BJ (cell line): ENCODE measurements around the gene TTYH1. TPM values are rescaled to one million over a fixed set of nuclear protein-coding genes. Genes with fewer than 3 reads are reported as not detected.

Experiments used
- CTCF ChIA-PET: fragments of 350-600 bp; formaldehyde crosslinking; extraction: SDS; loops from one replicate; lab custom pipeline; 2021; ENCODE audit warnings: antibody characterized with exemption, inconsistent platforms; lab: Yijun Ruan, JAX
- POLR2A ChIA-PET: fragments of 300-600 bp; sonication (Branson Sonifier 250); formaldehyde crosslinking; extraction: SDS; loops from one replicate; lab custom pipeline; 2021; ENCODE audit warnings: antibody characterized with exemption; lab: Charles Lee
- DNase-seq: peaks from one replicate; pipeline ENCODE4 v3.0.0-alpha.2; 2011; ENCODE audit warnings: low read depth
- H3K27me3 ChIP-seq: 2 replicates; pipeline ENCODE4 v1.6.0; 2011; ENCODE audit warnings: low read length; ENCODE audit not compliant: control insufficient read depth, insufficient read depth
- H3K36me3 ChIP-seq: 2 replicates; pipeline ENCODE4 v1.5.1; 2011; ENCODE audit warnings: low read length; ENCODE audit not compliant: control insufficient read depth, insufficient read depth
- H3K4me3 ChIP-seq: 2 replicates; pipeline ENCODE4 v1.5.1; 2011; ENCODE audit warnings: low read depth, mild to moderate bottlenecking, control low read depth, low read length
- polyA plus RNA-seq: library from polyadenylated mRNA; depleted of rRNA; stranded (reverse); fragments of >200 nt; gene quantifications from 2 replicates; pipeline ENCODE4 v1.2.3, GENCODE V29; 2011
- TF ChIP-seq, protein P1 (sequence below): IDR thresholded peaks from 2 replicates; pipeline ENCODE4 v1.5.1; 2011; ENCODE audit warnings: low read depth, mild to moderate bottlenecking, control low read depth, inconsistent platforms, low read length, moderate library complexity; ENCODE audit not compliant: insufficient read depth

Gene TTYH1
- polyA plus RNA-seq, 1 experiment = not detected

DNA sequence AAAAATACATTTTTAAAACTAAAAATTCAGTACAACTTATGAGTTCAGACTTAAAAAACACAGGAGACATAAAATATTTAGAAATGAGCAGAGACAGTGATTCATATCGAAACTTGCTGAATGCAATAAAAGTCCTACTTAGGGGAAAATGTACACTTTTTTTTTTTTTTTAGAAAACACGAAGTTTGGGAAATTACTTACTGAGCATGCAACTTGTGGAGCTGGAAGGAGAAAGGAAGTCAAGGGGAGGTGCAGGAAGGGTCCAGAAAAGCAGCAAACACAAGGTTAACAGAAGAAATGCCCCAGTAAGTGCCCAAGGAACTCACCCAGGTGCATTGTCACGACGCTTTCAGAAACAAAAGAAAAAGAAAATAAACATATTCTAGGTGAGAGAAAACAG, 31.9 kb upstream of the TTYH1 start:
- DNase-seq = no peak
- Histone ChIP-seq H3K36me3 (no peaks in the 10 kb centered on the region), H3K27me3 (no peaks in the 10 kb centered on the region), H3K4me3 (no peak overlapping the region)
- ChIA-PET POLR2A (no interaction called here), CTCF (interaction anchor here (2.8 kb wide), 1 partner anchor 8 kb away, joined by 10 read pairs; no protein-coding TSS in a partner anchor)
- TF ChIP-seq, protein P1, sequence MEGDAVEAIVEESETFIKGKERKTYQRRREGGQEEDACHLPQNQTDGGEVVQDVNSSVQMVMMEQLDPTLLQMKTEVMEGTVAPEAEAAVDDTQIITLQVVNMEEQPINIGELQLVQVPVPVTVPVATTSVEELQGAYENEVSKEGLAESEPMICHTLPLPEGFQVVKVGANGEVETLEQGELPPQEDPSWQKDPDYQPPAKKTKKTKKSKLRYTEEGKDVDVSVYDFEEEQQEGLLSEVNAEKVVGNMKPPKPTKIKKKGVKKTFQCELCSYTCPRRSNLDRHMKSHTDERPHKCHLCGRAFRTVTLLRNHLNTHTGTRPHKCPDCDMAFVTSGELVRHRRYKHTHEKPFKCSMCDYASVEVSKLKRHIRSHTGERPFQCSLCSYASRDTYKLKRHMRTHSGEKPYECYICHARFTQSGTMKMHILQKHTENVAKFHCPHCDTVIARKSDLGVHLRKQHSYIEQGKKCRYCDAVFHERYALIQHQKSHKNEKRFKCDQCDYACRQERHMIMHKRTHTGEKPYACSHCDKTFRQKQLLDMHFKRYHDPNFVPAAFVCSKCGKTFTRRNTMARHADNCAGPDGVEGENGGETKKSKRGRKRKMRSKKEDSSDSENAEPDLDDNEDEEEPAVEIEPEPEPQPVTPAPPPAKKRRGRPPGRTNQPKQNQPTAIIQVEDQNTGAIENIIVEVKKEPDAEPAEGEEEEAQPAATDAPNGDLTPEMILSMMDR = no peak

DNA sequence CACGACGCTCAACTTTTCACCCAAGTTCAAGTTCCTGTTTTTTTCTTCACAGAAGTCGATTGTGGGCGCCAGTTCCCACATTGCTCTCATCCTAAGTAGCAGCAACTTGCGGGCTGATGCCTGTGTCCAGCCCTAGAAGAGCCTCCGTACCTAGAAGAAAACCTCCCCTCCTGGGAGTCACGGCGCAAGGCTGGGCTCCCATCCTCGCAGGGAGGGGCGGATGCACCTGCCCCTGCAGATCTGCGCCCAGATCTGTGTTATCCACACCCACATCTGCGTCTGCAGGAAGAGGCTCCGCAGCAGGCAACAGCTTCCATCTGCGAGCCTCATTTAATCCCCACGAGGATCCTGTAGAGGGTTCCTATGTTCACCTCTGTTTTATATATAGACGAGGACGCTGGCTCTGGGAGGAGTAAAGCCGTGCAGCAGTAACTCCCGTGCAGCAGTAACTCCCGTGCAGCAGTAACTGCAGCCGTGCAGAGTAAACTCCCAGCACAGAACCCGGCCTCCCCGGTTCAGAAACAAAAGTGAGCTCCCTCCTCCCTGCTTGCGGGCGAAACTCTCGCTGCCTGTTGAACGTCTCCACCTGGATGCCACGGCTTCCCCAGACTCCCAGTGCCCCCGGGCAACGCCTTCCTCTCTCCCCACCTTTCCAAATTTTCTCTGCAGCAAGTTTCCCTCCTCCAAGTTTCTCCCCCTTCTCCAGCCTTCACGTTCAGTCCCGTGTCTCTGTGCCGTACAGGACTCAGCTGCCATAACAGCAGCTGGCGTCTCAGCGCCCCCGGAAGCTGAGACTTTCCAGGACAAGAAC, 27.1 kb upstream of the TTYH1 start:
- POLR2A ChIA-PET = no interaction called here
- TF ChIP-seq, protein P1 = no peak
- Histone ChIP-seq H3K27me3 (no peaks in the 10 kb centered on the region), H3K4me3 (peak overlapping the region; percentile 20), H3K36me3 (no peaks in the 10 kb centered on the region)
- CTCF ChIA-PET = interaction anchor here (1.0 to 2.5 kb wide), 4 partner anchors 10 to 595 kb away, joined by 3 to 11 read pairs (median 4); no protein-coding TSS in a partner anchor
- DNase-seq = no peak

DNA sequence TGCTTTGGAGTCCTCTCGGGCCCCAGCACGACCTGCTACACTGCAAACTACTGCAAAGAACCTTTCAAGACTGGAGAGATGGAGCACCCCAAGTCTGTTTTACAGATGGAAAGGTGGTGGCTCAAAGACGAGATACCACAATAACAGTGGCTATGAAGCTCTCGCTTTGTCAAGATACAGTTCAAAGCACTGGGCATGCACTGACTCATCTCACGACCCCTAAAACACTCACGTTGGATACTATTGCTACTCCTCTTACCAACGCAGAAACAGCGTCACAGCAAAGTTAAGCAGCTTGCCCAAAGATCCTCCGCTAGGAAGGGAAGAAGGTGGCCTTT, 26.5 kb upstream of the TTYH1 start:
- no peaks in the 10 kb centered on the region for H3K27me3 ChIP-seq
- no peak for DNase-seq
- CTCF ChIA-PET = interaction anchor here (0.8 to 2.5 kb wide), 4 partner anchors 10 to 63 kb away, joined by 3 to 11 read pairs (median 4); no protein-coding TSS in a partner anchor
- H3K4me3 ChIP-seq = no peak overlapping the region; the same call in 1 of the 2 replicates
- no peaks in the 10 kb centered on the region for H3K36me3 ChIP-seq
- POLR2A ChIA-PET = no interaction called here
- TF ChIP-seq, protein P1 = no peak

DNA sequence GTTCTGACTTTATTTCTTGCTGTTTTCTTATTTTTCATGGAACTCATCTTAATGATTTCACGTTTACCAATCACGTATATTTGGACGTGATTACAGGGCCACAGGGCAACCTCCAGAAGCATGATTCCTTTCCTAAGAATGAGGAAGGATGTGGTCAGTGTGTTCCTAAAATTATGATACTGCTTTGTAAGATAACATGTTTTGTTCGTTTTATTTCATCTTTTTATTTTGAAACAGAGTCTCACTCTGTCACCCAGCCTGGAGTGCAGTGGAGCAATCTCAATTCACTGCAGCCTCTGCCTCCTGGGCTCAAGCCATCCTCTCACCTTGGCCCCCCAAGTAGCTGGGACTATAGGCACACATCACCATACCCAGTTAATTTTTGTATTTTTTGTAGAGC, 25.7 kb upstream of the TTYH1 start:
- TF ChIP-seq, protein P1 = no peak
- no peak for DNase-seq
- H3K36me3 ChIP-seq = no peaks in the 10 kb centered on the region
- ChIA-PET CTCF (interaction anchor here (0.8 to 2.5 kb wide), 2 partner anchors 9 to 27 kb away, joined by 3 to 11 read pairs; no protein-coding TSS in a partner anchor), POLR2A (no interaction called here)
- H3K27me3 ChIP-seq = no peaks in the 10 kb centered on the region
- no peak overlapping the region for H3K4me3 ChIP-seq

DNA sequence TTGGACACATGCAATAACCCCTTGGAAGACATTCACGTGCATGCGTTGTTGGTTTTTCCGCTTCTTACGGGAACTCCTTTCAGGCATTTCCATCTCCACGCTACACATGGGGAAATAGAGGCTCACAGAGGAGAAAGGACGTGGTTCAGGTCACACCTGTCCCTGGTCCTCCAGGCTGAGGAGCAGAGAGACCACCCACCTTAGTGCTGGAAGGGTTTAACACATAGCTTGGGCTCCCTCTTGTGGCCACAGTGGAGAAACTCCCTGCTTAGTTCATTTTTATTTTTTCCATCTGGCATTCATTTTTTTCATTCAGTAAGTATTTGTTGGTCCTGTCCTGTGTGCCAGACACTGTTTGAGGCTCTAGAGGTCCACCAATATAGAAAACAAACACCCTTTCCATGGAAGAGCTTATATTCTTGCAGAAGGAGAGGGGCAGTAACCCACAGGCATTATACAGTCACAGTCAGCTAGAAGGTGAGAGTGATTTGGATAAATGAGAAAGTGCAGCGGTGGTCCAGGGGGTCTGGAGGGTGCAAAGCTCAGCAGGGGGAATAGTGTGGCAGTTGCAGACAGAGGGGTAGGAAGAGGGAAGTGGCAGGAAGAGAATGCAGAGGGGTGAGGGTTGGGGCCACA, 24.2 kb upstream of the TTYH1 start:
- ChIA-PET POLR2A (no interaction called here), CTCF (interaction anchor here (0.9 to 2.2 kb wide), 23 partner anchors 9 to 598 kb away, joined by 3 to 11 read pairs (median 4); partner anchors contain the start of genes CDC42EP5, LAIR1 and TTYH1)
- TF ChIP-seq, protein P1 = peak; percentile 72
- DNase-seq = peak; percentile 2
- Histone ChIP-seq H3K27me3 (no peaks in the 10 kb centered on the region), H3K4me3 (no peak overlapping the region), H3K36me3 (no peaks in the 10 kb centered on the region)
